GM15510 (cell line): Measurements from ENCODE around the gene SLC13A1.

Source experiments
- POLR2A ChIP-seq: IDR thresholded peaks from 3 replicates; pipeline ENCODE4 v1.6.1; 2011; ENCODE audit warnings: borderline replicate concordance; ENCODE audit not compliant: insufficient read length; ENCODE audit errors: extremely low read depth

The SLC13A1 gene

GRCh38 chr7:123204206-123204835, 4.6 kb upstream of the SLC13A1 start:
- no peak for TF ChIP-seq POLR2A

GRCh38 chr7:123201901-123202300, 2.1 kb upstream of the SLC13A1 start:
- TF ChIP-seq POLR2A: no peak

GRCh38 chr7:123198668-123199652, 809 bp downstream of the SLC13A1 start:
- TF ChIP-seq POLR2A: no peak

GRCh38 chr7:123198111-123198510, 1.7 kb downstream of the SLC13A1 start:
- no peak for TF ChIP-seq POLR2A

- no peak for TF ChIP-seq POLR2A
Measured at GRCh38 chr7:123193235-123193634, 6.5 kb downstream of the SLC13A1 start.

- no peak for TF ChIP-seq POLR2A
Measured at GRCh38 chr7:123191132-123191531, 8.6 kb downstream of the SLC13A1 start.

- no peak for TF ChIP-seq POLR2A
Measured at GRCh38 chr7:123190109-123190831, 9.5 kb downstream of the SLC13A1 start.

- TF ChIP-seq POLR2A: no peak
Measured at GRCh38 chr7:123185756-123186155, 14.0 kb downstream of the SLC13A1 start.

GRCh38 chr7:123184271-123184670, 15.5 kb downstream of the SLC13A1 start:
- no peak for TF ChIP-seq POLR2A

GRCh38 chr7:123183431-123183830, 16.3 kb downstream of the SLC13A1 start:
- TF ChIP-seq POLR2A: no peak

- no peak for TF ChIP-seq POLR2A
Measured at GRCh38 chr7:123177442-123177841, 22.3 kb downstream of the SLC13A1 start.

GRCh38 chr7:123170333-123171246, 29.2 kb downstream of the SLC13A1 start:
- no peak for TF ChIP-seq POLR2A

- TF ChIP-seq POLR2A: no peak
Measured at GRCh38 chr7:123169065-123169464, 30.7 kb downstream of the SLC13A1 start.

- no peak for TF ChIP-seq POLR2A
Measured at GRCh38 chr7:123157606-123158005, 42.2 kb downstream of the SLC13A1 start.
